Neural cell (in vitro differentiated cells): ENCODE results near the gene OR52A1.

Experiments
- CTCF ChIP-seq: fragments of 450-650 bp; IDR thresholded peaks from 2 replicates; pipeline ENCODE4 v1.5.1; 2014; ENCODE audit warnings: antibody characterized with exemption, mild to moderate bottlenecking, moderate library complexity; ENCODE audit not compliant: poor library complexity, severe bottlenecking
- EZH2 ChIP-seq: fragments of 200-600, 300-800 bp; shearing (Covaris generic), sonication (generic); IDR thresholded peaks from 2 replicates; pipeline ENCODE4 v1.6.1; 2014; ENCODE audit warnings: antibody characterized with exemption, low read length, borderline replicate concordance, mild to moderate bottlenecking; ENCODE audit not compliant: insufficient read depth, poor library complexity, severe bottlenecking
- POLR2AphosphoS5 ChIP-seq: IDR thresholded peaks from 2 replicates; pipeline ENCODE4 v1.6.1; 2012
- RAD21 ChIP-seq: fragments of 450-650 bp; conservative IDR thresholded peaks from 2 replicates; pipeline ENCODE4 v1.6.1; 2014; ENCODE audit warnings: antibody characterized with exemption, mild to moderate bottlenecking, moderate library complexity
- REST ChIP-seq: IDR thresholded peaks from 2 replicates; pipeline ENCODE4 v1.6.1; 2012; ENCODE audit warnings: borderline replicate concordance

- TF ChIP-seq CTCF (no peak), RAD21 (no peak), REST (no peak), EZH2 (no peak), POLR2AphosphoS5 (no peak)
These were observed 16.6 kb downstream of the OR52A1 start, which contains the start of gene OR52A5 for GRCh38 chr11:5137996-5138395.
